Keratinocyte (primary cell): ENCODE results near the gene FOXA2. TPM values are rescaled to one million over a fixed set of nuclear protein-coding genes. Genes with fewer than 3 reads are reported as not detected.

Experiments used
- DNase-seq: peaks from one replicate; pipeline ENCODE4 v3.0.0-alpha.2; 2011; ENCODE audit warnings: low read depth, missing footprints, low spot score
- FAIRE-seq: peaks from 2 replicates; lab custom pipeline; 2011; peaks lifted over from hg19 to GRCh38; lab: Jason Lieb, UNC
- H2AFZ ChIP-seq: 2 replicates; pipeline ENCODE4 v1.6.0; 2012; ENCODE audit warnings: low read length, control low read depth, inconsistent platforms; ENCODE audit not compliant: control insufficient read depth
- H3K27ac ChIP-seq: 2 replicates; pipeline ENCODE4 v1.5.1; 2011; ENCODE audit warnings: low read length; ENCODE audit not compliant: control insufficient read depth, insufficient read depth
- H3K27me3 ChIP-seq: 3 replicates; pipeline ENCODE4 v1.6.0; 2011; ENCODE audit warnings: low read length; ENCODE audit not compliant: control insufficient read depth, insufficient read depth; ENCODE audit errors: extremely low read depth
- H3K36me3 ChIP-seq, 2 experiments: 2 replicates in 1 of 2; 3 replicates in 1 of 2; pipeline ENCODE4 v1.5.1; 2011; ENCODE audit warnings: low read length in 2 of 2, mild to moderate bottlenecking in 1 of 2; ENCODE audit not compliant: control insufficient read depth in 2 of 2, insufficient read depth in 2 of 2; ENCODE audit errors: extremely low read depth in 1 of 2
- H3K4me1 ChIP-seq: 3 replicates; pipeline ENCODE4 v1.5.1; 2011; ENCODE audit warnings: low read length; ENCODE audit not compliant: control insufficient read depth, insufficient read depth; ENCODE audit errors: extremely low read depth
- H3K4me2 ChIP-seq: 3 replicates; pipeline ENCODE4 v1.6.0; 2011; ENCODE audit warnings: low read depth, low read length; ENCODE audit not compliant: control insufficient read depth, insufficient read depth; ENCODE audit errors: extremely low read depth
- H3K4me3 ChIP-seq, 3 experiments: fragments of 200-600 bp in 1 of 3; sonication (generic) in 1 of 3; 2 replicates in 2 of 3; 3 replicates in 1 of 3; pipeline ENCODE4 v1.5.1; 2011 to 2016; ENCODE audit warnings: low read length in 3 of 3, mild to moderate bottlenecking in 3 of 3, control low read depth in 2 of 3, inconsistent platforms in 1 of 3, low read depth in 1 of 3, mixed read lengths in 1 of 3, mixed run types in 1 of 3, moderate library complexity in 1 of 3; ENCODE audit not compliant: control insufficient read depth in 2 of 3, insufficient read depth in 2 of 3; ENCODE audit errors: extremely low read depth in 1 of 3
- H3K79me2 ChIP-seq: 2 replicates; pipeline ENCODE4 v1.6.0; 2012; ENCODE audit warnings: low read length; ENCODE audit not compliant: control insufficient read depth, insufficient read depth
- H3K9ac ChIP-seq: 3 replicates; pipeline ENCODE4 v1.6.0; 2011; ENCODE audit warnings: low read length; ENCODE audit not compliant: control insufficient read depth, insufficient read depth; ENCODE audit errors: extremely low read depth
- H3K9me1 ChIP-seq: 3 replicates; pipeline ENCODE4 v1.6.0; 2011; ENCODE audit warnings: low read length; ENCODE audit not compliant: control insufficient read depth, insufficient read depth; ENCODE audit errors: extremely low read depth
- H3K9me3 ChIP-seq: 2 replicates; pipeline ENCODE4 v1.5.1; 2012; ENCODE audit warnings: low read depth, low read length; ENCODE audit not compliant: control insufficient read depth
- H4K20me1 ChIP-seq: 3 replicates; pipeline ENCODE4 v1.6.0; 2011; ENCODE audit warnings: low read length; ENCODE audit not compliant: control insufficient read depth, insufficient read depth; ENCODE audit errors: extremely low read depth
- CTCF ChIP-seq, 3 experiments: IDR thresholded peaks in 1 of 3; conservative IDR thresholded peaks in 1 of 3; optimal IDR thresholded peaks in 1 of 3; 2 replicates in 2 of 3; 3 replicates in 1 of 3; pipeline versions ENCODE3 to v1.5.1; 2011; ENCODE audit warnings: low read length in 3 of 3, mild to moderate bottlenecking in 3 of 3, moderate library complexity in 2 of 3, control low read depth in 1 of 3, inconsistent platforms in 1 of 3; ENCODE audit not compliant: insufficient read depth in 2 of 3; ENCODE audit errors: extremely low read depth in 1 of 3
- EZH2 ChIP-seq: IDR thresholded peaks from one replicate; pipeline ENCODE4 v1.6.1; 2012; ENCODE audit warnings: inconsistent platforms, mild to moderate bottlenecking, low read length, moderate library complexity
- dilution Hi-C: fragments of 300-500 bp; cut with MboI; formaldehyde crosslinking; loops from one replicate; pipeline ENCODE4 v1.7.0; 2020; ENCODE audit warnings: low sequenced_read_pairs; ENCODE audit not compliant: extremely low pct_ligation_motif_present
- polyA plus RNA-seq, 5 experiments: library from polyadenylated mRNA; depleted of rRNA in 3 of 5; stranded (reverse) in 3 of 5; stranded (forward) in 1 of 5; unstranded in 1 of 5; fragments of >200 nt; gene quantifications; 1 replicate in 1 of 5; 2 replicates in 3 of 5; 3 replicates in 1 of 5; pipeline versions ENCODE4 v1.2.1 to v1.2.3, GENCODE V29; 2011 to 2012; ENCODE audit warnings: missing spikeins in 2 of 5, low read depth in 1 of 5, low replicate concordance in 1 of 5

Gene FOXA2
- polyA plus RNA-seq, 1 donor (not counting 4 experiments of a cell fraction or from before 2014, with no cell fraction given) = 0.16 TPM

GRCh38 chr20:22568872-22569344 is 15.5 kb downstream of the FOXA2 start:
- no peak for FAIRE-seq
- Histone ChIP-seq H3K27ac (no peak overlapping the region), H3K4me3 (no peak overlapping the region), H3K9me1 (no peaks in the 10 kb centered on the region), H4K20me1 (no peaks in the 10 kb centered on the region), H3K4me2 (no peak overlapping the region), H3K79me2 (no peaks in the 10 kb centered on the region), H3K4me1 (no peaks in the 10 kb centered on the region), H3K9me3 (no peaks in the 10 kb centered on the region), H3K9ac (no peak overlapping the region), H2AFZ (no peak overlapping the region), H3K36me3 (no peaks in the 10 kb centered on the region), H3K27me3 (peaks cover 85% of the 10 kb centered on the region)
- no peak for DNase-seq
- TF ChIP-seq EZH2 (peak; percentile 50), CTCF (optimal IDR thresholded peaks at IDR 0.05 in 1 of 3, IDR thresholded peaks at IDR 0.05 in 1 of 3, conservative IDR thresholded peaks at IDR 0.05 in 1 of 3; ENCODE audit: extremely low read depth in 1 of 3, insufficient read depth in 2 of 3, low read length in 3 of 3) (no peak)
- dilution Hi-C loops = no loop called here

GRCh38 chr20:22567944-22568871 is 16.2 kb downstream of the FOXA2 start:
- Histone ChIP-seq H3K9me1 (no peaks in the 10 kb centered on the region), H3K9me3 (no peaks in the 10 kb centered on the region), H3K9ac (no peak overlapping the region), H2AFZ (no peak overlapping the region), H3K36me3 (no peaks in the 10 kb centered on the region), H3K4me2 (no peak overlapping the region), H3K79me2 (no peaks in the 10 kb centered on the region), H3K4me3 (no peak overlapping the region), H3K27me3 (peaks cover 92% of the 10 kb centered on the region), H4K20me1 (no peaks in the 10 kb centered on the region), H3K4me1 (no peaks in the 10 kb centered on the region), H3K27ac (no peak overlapping the region)
- DNase-seq = no peak
- dilution Hi-C loops = no loop called here
- TF ChIP-seq CTCF (optimal IDR thresholded peaks at IDR 0.05 in 1 of 3, IDR thresholded peaks at IDR 0.05 in 1 of 3, conservative IDR thresholded peaks at IDR 0.05 in 1 of 3; ENCODE audit: extremely low read depth in 1 of 3, insufficient read depth in 2 of 3, low read length in 3 of 3) = no peak
- peak; percentile 93 for TF ChIP-seq EZH2
- no peak for FAIRE-seq
